GM19467 (cell line): ENCODE results near the gene ACBD6.

Source experiments
- ATAC-seq: cut with Tn5 transposase; IDR thresholded peaks from one replicate; pipeline ENCODE4 v1.9.1; 2021; ENCODE audit warnings: mild to moderate bottlenecking, moderate library complexity; ENCODE audit not compliant: unreplicated experiment

The ACBD6 gene

GRCh38 chr1:180311011-180311730 is 191.2 kb downstream of the ACBD6 start:
- ATAC-seq, result no peak

- no peak for ATAC-seq
Measured at GRCh38 chr1:180310095-180310494, 192.3 kb downstream of the ACBD6 start.

- ATAC-seq, result no peak
Measured at GRCh38 chr1:180309338-180309737, 193.0 kb downstream of the ACBD6 start.

- ATAC-seq, result no peak
Measured at GRCh38 chr1:180301135-180301742, 201.1 kb downstream of the ACBD6 start.

- ATAC-seq, result no peak
Measured at GRCh38 chr1:180299479-180300221, 202.7 kb downstream of the ACBD6 start.

GRCh38 chr1:180295999-180296398 is 206.4 kb downstream of the ACBD6 start:
- ATAC-seq, result no peak

GRCh38 chr1:180294711-180295110 is 207.7 kb downstream of the ACBD6 start:
- ATAC-seq, result no peak

GRCh38 chr1:180291004-180291403 is 211.4 kb downstream of the ACBD6 start:
- ATAC-seq, result no peak

- ATAC-seq, result no peak
Measured at GRCh38 chr1:180290265-180291001, 211.9 kb downstream of the ACBD6 start.

GRCh38 chr1:180288940-180289339 is 213.4 kb downstream of the ACBD6 start:
- no peak for ATAC-seq

- no peak for ATAC-seq
Measured at GRCh38 chr1:180287988-180288705, 214.2 kb downstream of the ACBD6 start.

GRCh38 chr1:180286417-180286816 is 216.0 kb downstream of the ACBD6 start:
- ATAC-seq, result no peak

GRCh38 chr1:180283098-180283497 is 219.3 kb downstream of the ACBD6 start:
- ATAC-seq, result no peak

- no peak for ATAC-seq
Measured at GRCh38 chr1:180282401-180283044, 219.9 kb downstream of the ACBD6 start.

GRCh38 chr1:180281490-180281889 is 220.9 kb downstream of the ACBD6 start:
- no peak for ATAC-seq

GRCh38 chr1:180280617-180281016 is 221.8 kb downstream of the ACBD6 start:
- no peak for ATAC-seq

- no peak for ATAC-seq
Measured at GRCh38 chr1:180279651-180280050, 222.7 kb downstream of the ACBD6 start.

- ATAC-seq, result no peak
Measured at GRCh38 chr1:180278596-180279395, 223.6 kb downstream of the ACBD6 start.

GRCh38 chr1:180278194-180278515 is 224.2 kb downstream of the ACBD6 start:
- no peak for ATAC-seq
